ENCODE data around the gene NUP54.

The NUP54 gene

DNA sequence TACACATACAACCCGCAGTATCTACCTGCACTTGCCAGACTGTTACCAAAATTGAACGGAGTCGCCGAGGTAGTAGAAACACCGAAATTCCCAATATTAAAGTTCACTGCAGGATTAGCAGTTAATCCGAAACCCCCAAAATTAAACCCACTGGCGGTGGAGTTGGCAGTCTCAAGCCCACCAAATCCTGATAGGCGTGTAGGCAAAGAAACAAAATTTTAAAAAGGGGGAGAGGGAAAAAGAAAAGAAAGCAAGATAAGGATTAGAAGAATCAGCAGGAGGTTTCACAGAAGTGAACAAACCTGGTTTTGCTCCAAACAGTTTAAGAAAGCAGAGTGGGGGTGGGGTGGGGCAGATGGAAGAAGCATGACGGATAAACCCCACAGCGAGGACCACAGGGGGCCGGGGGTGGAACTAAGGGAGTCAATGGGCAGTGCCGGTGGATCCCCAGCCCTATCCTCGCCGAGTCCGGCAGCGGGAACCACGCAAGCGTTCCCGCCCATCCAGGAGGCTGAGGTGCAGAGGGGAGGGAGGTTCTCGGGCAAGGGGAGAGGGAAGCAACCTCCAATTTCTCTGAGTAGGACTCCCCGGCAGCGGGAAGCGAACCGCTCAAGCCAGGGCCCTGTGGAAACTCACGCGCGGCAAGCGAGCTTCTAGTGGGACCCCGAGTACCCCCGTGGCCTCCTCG lies 599 bp downstream of the NUP54 start:
- peak; percentile 71 for DNase-seq (ENCODE audit: low spot score)

GRCh38 chr4:76144546-76144945 lies 3.7 kb downstream of the NUP54 start:
- DNase-seq (ENCODE audit: low spot score), result no peak

DNA sequence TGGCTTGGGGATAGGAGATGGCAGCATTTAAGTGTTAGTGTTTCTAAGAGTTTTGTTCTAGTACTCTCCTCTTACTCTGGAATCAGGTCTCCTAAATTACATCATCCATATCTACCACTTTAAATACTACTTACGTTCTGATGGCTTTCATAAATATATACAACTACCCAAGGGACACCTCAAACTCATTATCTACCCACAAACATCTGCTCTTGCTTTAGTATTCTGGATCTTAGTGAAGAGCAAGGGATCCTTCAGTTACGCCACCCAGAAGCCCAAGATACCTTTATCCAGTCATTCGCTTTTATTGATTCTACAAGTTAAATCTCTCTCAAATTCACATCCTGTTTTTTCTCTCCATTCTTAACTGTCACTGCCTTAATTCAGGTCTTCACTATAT lies 7.0 kb downstream of the NUP54 start:
- no peak for DNase-seq (ENCODE audit: low spot score)

DNA sequence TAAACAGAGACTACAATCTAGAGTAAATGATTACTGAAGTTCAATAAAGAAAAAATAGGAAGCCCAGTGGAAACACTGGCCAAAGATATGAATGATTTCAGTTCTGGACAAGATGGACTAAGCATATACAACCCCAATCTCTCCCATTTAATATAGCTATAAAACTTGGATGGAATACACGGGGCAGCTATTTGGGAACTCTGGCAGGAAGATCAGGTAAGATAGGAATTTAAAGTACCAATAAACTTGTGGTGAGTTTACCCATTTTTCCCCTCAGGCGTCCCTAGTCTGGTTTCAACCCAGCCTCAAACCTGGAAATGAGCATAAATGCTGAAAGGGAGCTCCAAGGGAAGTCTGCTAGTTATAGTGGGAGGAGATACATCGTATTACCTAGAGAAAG lies 20.4 kb downstream of the NUP54 start:
- no peak for DNase-seq (ENCODE audit: low spot score)

DNA sequence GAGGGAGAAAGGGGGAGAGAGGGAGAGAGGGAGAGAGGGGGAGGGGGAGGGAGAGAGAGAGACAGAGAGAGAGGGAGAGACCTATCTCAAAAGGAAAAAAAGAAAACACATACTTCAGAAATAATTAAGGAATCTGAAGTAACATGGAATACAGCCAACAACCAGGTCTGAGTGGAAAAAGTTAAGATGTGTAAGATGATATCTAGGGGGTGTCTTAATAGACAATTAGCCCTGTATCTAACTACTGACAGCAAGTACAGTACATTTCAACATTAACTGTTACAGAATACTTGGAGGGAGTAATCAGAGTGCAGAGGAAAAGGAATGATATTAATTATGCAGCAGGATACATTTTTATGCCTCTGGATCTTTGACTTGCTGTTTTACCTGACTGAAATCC lies 22.4 kb downstream of the NUP54 start:
- DNase-seq (ENCODE audit: low spot score), result no peak

DNA sequence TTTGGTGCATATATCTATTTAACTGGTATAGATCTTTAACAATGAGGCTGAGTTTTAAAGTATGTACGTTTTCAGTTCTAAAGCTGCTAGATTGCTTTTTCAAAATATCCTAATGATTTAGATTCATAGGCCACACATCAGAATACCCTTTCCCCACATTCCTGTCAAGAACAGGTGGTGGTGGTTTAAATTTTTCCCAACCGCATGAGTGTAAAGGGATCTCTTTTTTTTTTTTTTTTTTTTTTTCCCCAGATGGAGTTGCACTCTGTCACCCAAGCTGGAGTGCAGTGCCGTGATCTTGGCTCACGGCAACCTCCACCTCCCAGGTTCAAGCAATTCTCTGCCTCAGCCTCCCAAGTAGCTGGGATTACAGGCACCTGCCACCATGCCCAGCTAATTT lies 28.0 kb downstream of the NUP54 start:
- DNase-seq (ENCODE audit: low spot score), result no peak

DNA sequence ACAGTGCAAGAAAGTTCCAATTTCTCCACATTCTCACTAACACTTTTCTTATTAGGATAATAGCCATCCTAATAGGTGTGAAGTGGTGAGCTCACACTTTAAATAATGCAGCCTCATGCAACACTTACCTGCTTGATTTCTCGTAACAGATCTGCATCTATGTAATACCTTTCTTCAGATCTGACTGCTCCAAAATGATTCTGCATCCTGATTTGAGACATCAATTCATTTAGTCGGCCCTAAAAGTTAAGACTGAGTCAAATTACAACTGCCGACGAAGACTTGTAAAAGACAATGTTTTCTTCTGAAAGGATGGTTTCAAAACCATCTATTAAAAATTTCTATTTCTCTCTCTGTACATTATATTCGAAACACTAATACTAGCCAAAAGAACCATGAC lies 30.7 kb downstream of the NUP54 start:
- DNase-seq (ENCODE audit: low spot score), result no peak

DNA sequence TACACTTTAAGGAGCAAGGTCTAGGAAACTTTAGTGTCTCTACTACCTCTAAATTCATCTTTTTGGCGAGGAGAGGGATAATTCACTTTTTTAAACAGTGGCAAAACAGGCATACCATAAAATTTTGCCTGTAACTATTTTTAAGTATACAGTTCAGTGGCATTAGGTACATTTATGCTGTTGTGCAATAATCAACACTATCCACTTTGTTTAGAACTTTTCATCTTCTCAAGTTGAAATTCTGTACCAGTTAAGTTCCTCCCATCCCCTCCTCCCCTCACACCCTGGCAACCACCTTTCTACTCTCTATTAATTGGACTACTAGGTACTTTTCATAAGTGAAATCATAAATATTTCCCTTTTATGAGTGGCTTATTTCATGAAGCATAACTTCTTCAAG lies 31.4 kb downstream of the NUP54 start:
- no peak for DNase-seq (ENCODE audit: low spot score)

- DNase-seq (ENCODE audit: low spot score), result no peak
These were observed 39.6 kb downstream of the NUP54 start for GRCh38 chr4:76108467-76109181.

DNA sequence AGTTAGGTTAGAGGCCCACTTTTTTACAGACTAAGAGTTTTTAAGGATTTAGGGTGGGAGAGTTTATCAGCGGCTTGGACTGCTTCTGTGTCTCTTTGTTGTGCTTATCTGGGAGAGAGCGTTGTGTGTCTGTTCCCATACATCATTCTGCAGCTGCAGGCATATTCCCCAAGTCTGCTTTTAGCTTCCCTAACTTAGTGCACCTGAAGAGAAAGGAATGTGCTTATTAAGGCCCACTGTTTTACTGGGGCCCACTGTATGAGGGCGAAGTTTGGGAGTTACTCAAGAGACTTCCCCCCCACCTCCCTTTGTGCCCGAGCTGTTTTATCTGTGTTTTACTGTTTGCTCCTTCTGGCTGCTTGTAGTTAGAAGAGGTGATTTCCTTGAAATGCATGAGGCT lies 41.8 kb downstream of the NUP54 start:
- no peak for DNase-seq (ENCODE audit: low spot score)

- DNase-seq (ENCODE audit: low spot score), result no peak
These were observed 42.5 kb downstream of the NUP54 start for GRCh38 chr4:76105652-76106051.

DNA sequence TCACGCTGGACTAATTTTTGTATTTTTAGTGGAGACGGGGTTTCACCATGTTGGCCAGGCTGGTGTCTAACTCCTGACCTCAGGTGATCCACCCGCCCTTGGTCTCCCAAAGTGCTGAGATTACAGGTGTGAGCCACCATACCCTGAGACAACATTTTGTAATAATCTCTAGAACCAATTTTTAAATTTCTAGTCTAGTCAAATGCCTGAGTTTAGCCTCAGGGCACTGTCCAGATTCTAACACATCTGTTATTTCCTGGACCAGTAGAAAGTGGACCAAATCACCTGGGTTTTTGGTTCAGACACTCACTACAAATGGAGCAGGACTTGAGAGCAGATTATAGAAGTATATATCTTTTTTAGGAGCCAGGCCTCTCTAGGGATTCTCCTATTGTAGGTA lies 52.1 kb downstream of the NUP54 start:
- DNase-seq (ENCODE audit: low spot score), result no peak

- no peak for DNase-seq (ENCODE audit: low spot score)
These were observed 52.6 kb downstream of the NUP54 start for GRCh38 chr4:76095568-76095967.

GRCh38 chr4:76091052-76091451 lies 57.1 kb downstream of the NUP54 start:
- no peak for DNase-seq (ENCODE audit: low spot score)

GRCh38 chr4:76090241-76090691 lies 57.9 kb downstream of the NUP54 start:
- peak; percentile 54 for DNase-seq (ENCODE audit: low spot score)

DNA sequence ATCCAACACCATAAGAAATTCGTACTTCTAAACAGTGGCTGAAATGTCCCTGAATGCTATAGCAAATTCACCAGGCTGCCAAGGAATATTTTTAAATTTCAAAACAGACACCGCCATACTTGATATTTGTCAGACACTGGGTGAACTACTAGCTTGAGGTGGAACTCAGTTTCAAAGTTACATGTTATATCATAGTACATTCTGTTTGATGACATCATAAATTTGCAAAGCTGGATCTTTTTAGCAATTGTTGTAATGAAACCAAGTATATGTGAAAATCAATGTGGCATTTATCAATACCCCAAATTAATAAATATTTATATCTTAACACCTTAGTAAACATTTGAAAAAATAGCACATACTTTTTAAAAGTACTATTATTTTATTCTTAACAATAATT lies 59.5 kb downstream of the NUP54 start:
- no peak for DNase-seq (ENCODE audit: low spot score)

DNA sequence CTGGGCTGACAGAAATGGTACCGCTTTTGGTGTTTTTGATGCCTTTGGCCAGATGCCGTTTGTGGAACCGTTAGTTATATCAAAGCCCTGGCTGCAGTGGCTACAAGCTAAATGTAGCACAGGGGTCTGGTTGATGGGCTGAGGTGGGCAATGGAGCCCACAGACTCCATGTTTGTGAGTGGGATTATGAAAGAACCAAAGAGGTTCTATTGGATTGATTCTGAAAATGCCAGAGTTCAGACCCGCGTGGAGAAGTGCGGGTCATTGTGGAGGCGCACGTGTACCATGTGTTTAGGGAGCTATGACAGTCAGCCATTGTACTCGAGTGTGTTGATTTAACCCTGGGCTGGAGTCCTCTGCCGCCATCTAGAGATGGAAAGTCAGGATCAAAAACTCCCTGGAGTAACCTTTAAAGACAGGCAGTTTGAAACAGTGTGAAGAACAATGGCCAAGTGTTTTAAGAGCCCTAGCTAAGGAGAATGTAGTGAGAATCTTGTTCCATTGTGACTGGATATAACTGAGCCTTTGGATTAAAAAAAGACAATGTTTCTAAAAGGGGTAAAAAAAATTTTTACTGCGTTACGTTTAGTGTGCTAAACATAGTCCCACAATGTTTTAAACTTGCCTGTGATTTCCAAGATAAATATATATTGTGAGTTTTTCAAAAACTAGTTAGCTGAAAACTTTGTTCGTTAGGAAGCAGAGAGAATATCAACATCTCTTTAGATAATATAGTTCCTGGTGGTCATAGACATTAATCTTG lies 61.0 kb downstream of the NUP54 start:
- DNase-seq (ENCODE audit: low spot score), result peak; percentile 65

DNA sequence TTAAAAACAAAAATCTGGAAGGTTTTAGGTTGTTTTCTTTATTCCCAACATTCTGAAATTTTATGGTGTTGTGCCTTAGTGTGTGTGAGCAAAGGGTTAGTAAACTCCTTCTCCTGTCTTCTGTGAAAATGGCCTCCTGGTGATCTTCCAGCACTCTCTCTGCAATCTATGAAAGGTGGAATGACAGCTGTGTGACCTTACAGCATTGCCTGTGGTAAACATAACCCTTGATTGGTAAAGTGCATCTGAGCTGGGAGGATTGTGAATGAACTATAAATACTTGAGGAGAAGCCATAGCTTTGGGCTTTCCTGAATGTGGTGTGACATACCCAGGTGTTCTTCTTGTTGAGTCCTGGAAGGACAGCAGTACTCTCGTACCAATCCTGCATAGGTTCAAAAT lies 63.7 kb downstream of the NUP54 start:
- DNase-seq (ENCODE audit: low spot score), result no peak

GRCh38 chr4:76083386-76083988 lies 64.7 kb downstream of the NUP54 start:
- DNase-seq (ENCODE audit: low spot score), result no peak

GRCh38 chr4:76078033-76078613 lies 70.1 kb downstream of the NUP54 start:
- no peak for DNase-seq (ENCODE audit: low spot score)

- no peak for DNase-seq (ENCODE audit: low spot score)
These were observed 73.1 kb downstream of the NUP54 start for GRCh38 chr4:76074993-76075600.

DNA sequence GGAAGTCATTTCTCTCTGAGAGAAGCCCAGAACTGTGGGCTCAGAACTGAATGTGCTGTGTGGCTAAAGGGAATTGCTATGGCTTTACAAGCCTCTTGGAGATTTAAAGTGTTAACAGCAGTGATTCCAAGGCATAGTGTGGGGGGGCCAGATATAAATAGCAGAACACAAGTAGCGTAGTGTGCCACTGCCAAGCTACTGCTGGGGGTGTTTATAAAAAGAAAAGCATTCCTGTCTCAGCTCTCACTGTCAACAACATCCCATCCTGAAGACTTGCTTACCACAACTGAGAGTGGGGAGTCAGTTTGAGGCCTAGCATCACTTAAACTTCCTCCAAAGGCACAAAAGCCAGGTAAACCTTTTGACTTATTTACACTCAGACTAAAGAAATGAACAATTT lies 73.7 kb downstream of the NUP54 start, which contains the start of gene ART3:
Gene ART3 (plus strand): TSS at position 242 of the 400 bp plus-strand sequence. CDS start 1,181 bp downstream, outside the sequence.
- DNase-seq (ENCODE audit: low spot score), result peak; percentile 16

Measured in AG08396 (cell line).